Lung (tissue), 12 donors: Measurements from ENCODE around the gene KLHDC10. TPM values are rescaled to one million over a fixed set of nuclear protein-coding genes. Genes with fewer than 3 reads are reported as not detected.
A peak's percentile ranks its signal among the peaks of the same experiment; 100 is the strongest.

Experiments used
- ATAC-seq: fragments of 200-7000 bp; cut with Tn5 transposase; one replicate; pipeline ENCODE4 v1.9.1; 2020; ENCODE audit warnings: moderate number of reproducible peaks; ENCODE audit not compliant: insufficient read depth, low FRiP score
- DNase-seq, 3 donors: peaks; one replicate each; pipeline ENCODE4 v3.0.0-alpha.2; 2013 to 2017
- H3K27ac ChIP-seq, 2 donors: one replicate each; pipeline ENCODE4 v1.5.1; 2013; ENCODE audit warnings: mild to moderate bottlenecking in 2 of 2, moderate library complexity in 2 of 2, control low read depth in 1 of 2, inconsistent platforms in 1 of 2, low read depth in 1 of 2, low read length in 1 of 2
- H3K27me3 ChIP-seq, 3 donors: one replicate each; pipeline ENCODE4 v1.5.1; 2013; ENCODE audit warnings: low read length in 2 of 3; ENCODE audit not compliant: control insufficient read depth in 3 of 3, insufficient read depth in 3 of 3
- H3K36me3 ChIP-seq, 4 donors: one replicate each; pipeline ENCODE4 v1.5.1; 2013; ENCODE audit warnings: low read length in 4 of 4, mild to moderate bottlenecking in 1 of 4, moderate library complexity in 1 of 4; ENCODE audit not compliant: control insufficient read depth in 4 of 4, insufficient read depth in 4 of 4
- H3K4me1 ChIP-seq, 5 donors: one replicate each; pipeline ENCODE4 v1.5.1; 2013; ENCODE audit warnings: low read length in 5 of 5, mild to moderate bottlenecking in 2 of 5, moderate library complexity in 1 of 5; ENCODE audit not compliant: control insufficient read depth in 5 of 5, insufficient read depth in 5 of 5
- H3K4me3 ChIP-seq: one replicate; pipeline ENCODE4 v1.5.1; 2013; ENCODE audit warnings: mild to moderate bottlenecking, control low read depth, moderate library complexity
- H3K9ac ChIP-seq, 2 donors: one replicate each; pipeline ENCODE4 v1.5.1; 2013; ENCODE audit warnings: low read length in 2 of 2, control low read depth in 1 of 2; ENCODE audit not compliant: insufficient read depth in 1 of 2
- H3K9me3 ChIP-seq, 4 donors: one replicate each; pipeline ENCODE4 v1.5.1; 2013; ENCODE audit warnings: low read length in 3 of 4, mild to moderate bottlenecking in 1 of 4, moderate library complexity in 1 of 4; ENCODE audit not compliant: control insufficient read depth in 4 of 4, insufficient read depth in 3 of 4
- CTCF ChIP-seq: IDR thresholded peaks from 2 replicates; pipeline ENCODE4 v1.5.1; 2012; ENCODE audit warnings: mild to moderate bottlenecking; ENCODE audit errors: control extremely low read depth, extremely low read depth
- WGBS, 2 donors: extraction: QIAGEN DNeasy Blood & Tissue Kit; methylation state at CpG; one replicate each; pipeline ENCODE4 v1.1.7; 2013; 5-methylcytosine and 5-hydroxymethylcytosine counted together
- polyA plus RNA-seq, 2 donors: library from polyadenylated mRNA; stranded (reverse); fragments of 200-250 nt; gene quantifications; one replicate each; pipeline ENCODE4 v1.2.1, GENCODE V29; 2013
- total RNA-seq, 2 donors: library from RNA; depleted of rRNA in 1 of 2; stranded (reverse); fragments of >200 nt in 1 of 2; gene quantifications; one replicate each; pipeline ENCODE4 v1.2.1, GENCODE V29; 2014 to 2021
- donor health status: control.
- donor health status: control.
- donor health status: Bipolar disorder and iron deficiency.
- donor health status: healthy.
- donor health status: DM: yes; HTN: yes; CAD: no.

KLHDC10 gene
- total and polyA plus RNA-seq, 4 donors, result 10.4 to 56.9 (median 25.1) TPM

DNA sequence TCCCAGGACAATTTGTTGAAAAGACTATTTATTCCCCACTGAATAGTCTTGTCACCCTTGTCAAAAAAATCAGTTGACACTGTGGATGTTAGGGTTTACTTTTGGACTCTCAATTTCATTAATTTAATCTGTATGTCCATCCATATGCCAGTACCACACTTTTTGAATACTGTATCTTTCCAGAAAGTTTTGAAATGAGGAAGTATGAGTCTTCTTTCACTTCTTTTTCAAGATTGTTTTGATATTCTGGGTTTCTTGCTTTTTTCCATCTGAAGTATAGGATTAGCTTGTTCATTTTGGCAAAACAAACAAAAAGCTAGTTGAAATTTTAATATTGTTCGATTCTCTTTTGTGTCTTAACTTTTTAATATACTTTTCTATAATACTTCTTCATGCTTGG is 21.7 kb downstream of the KLHDC10 start:
- no peak overlapping the region for H3K4me3 ChIP-seq
- peaks cover 0 to 5% (median 2%) of the 10 kb centered on the region in 5 donors for H3K4me1 ChIP-seq
- no peaks in the 10 kb centered on the region for H3K27me3 ChIP-seq
- no peaks in the 10 kb centered on the region for H3K9me3 ChIP-seq
- WGBS, 2 donors, result 88 to 97% methylated on average over 1 of the region's 1 CpG
- no peak overlapping the region for H3K27ac ChIP-seq
- no peak for TF ChIP-seq CTCF
- no peaks in the 10 kb centered on the region for H3K36me3 ChIP-seq
- no peak overlapping the region for H3K9ac ChIP-seq
- ATAC-seq, result no peak
- no peak for DNase-seq

DNA sequence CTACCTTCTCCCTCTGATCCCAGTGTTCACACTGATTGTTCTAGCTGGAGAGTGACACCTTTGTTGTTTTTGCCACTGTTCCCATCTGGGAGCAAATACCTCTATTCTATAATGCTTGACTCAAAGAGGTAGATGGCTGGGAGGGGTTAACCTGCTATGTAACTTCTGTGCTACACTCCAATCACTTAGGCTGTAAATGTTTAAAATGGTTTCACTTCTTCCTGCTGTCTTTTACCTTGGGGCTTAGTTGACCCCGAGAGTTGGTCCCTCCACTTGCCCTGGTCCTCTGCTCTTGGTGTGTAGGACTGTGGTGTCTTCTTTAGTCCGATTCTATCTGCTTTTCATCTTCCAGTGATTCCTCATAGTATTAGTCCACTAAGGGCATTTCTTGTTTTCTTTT is 22.3 kb downstream of the KLHDC10 start:
- no peaks in the 10 kb centered on the region for H3K9me3 ChIP-seq
- no peaks in the 10 kb centered on the region for H3K36me3 ChIP-seq
- WGBS, 2 donors, result 88 to 90% methylated on average over 2 of the region's 2 CpGs
- H3K4me3 ChIP-seq, result no peak overlapping the region
- peaks cover 0 to 5% (median 0%) of the 10 kb centered on the region in 5 donors for H3K4me1 ChIP-seq
- DNase-seq (no peak), ATAC-seq (no peak)
- no peak overlapping the region for H3K9ac ChIP-seq
- no peaks in the 10 kb centered on the region for H3K27me3 ChIP-seq
- no peak overlapping the region for H3K27ac ChIP-seq
- TF ChIP-seq CTCF, result no peak

- Histone ChIP-seq H3K4me1 (peaks cover 0 to 5% (median 0%) of the 10 kb centered on the region in 5 donors), H3K27ac (no peak overlapping the region), H3K4me3 (no peak overlapping the region), H3K36me3 (peaks cover 0 to 1% (median 0%) of the 10 kb centered on the region in 4 donors), H3K27me3 (no peaks in the 10 kb centered on the region), H3K9me3 (no peaks in the 10 kb centered on the region), H3K9ac (peak overlapping the region in 1 of 2 donors; percentile 7)
- DNase-seq, result no peak
- no peak for TF ChIP-seq CTCF
- ATAC-seq, result no peak
- 30 to 36% methylated on average over 1 of the region's 1 CpG for WGBS, 2 donors
Measured at GRCh38 chr7:130095812-130096211, 25.5 kb downstream of the KLHDC10 start.

- H3K4me1 ChIP-seq, result peaks cover 0 to 5% (median 0%) of the 10 kb centered on the region in 5 donors
- no peak overlapping the region for H3K4me3 ChIP-seq
- no peaks in the 10 kb centered on the region for H3K9me3 ChIP-seq
- H3K36me3 ChIP-seq, result peaks cover 0 to 1% (median 0%) of the 10 kb centered on the region in 4 donors
- ATAC-seq (no peak), DNase-seq (peak in 2 of 3 donors; percentile 72 to 77)
- WGBS, 2 donors, result 67 to 83% methylated on average over 4 of the region's 4 CpGs
- no peak overlapping the region for H3K9ac ChIP-seq
- H3K27ac ChIP-seq, result no peak overlapping the region
- H3K27me3 ChIP-seq, result no peaks in the 10 kb centered on the region
- TF ChIP-seq CTCF, result no peak
Measured at GRCh38 chr7:130096243-130096827, 26.0 kb downstream of the KLHDC10 start.
